HG03097 (cell line): ENCODE results near the gene CHTF8.
A peak's percentile ranks its signal among the peaks of the same experiment; 100 is the strongest.
"Not testable (repeated sequence)": the region's sequence is repeated elsewhere in the genome, so short reads cannot be mapped to it uniquely, and the experiment has no call there.

ENCODE experiments used
- ATAC-seq: cut with Tn5 transposase; IDR thresholded peaks from one replicate; pipeline ENCODE4 v1.9.1; 2021; ENCODE audit not compliant: unreplicated experiment, low FRiP score

Gene CHTF8, protein sequence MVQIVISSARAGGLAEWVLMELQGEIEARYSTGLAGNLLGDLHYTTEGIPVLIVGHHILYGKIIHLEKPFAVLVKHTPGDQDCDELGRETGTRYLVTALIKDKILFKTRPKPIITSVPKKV

DNA sequence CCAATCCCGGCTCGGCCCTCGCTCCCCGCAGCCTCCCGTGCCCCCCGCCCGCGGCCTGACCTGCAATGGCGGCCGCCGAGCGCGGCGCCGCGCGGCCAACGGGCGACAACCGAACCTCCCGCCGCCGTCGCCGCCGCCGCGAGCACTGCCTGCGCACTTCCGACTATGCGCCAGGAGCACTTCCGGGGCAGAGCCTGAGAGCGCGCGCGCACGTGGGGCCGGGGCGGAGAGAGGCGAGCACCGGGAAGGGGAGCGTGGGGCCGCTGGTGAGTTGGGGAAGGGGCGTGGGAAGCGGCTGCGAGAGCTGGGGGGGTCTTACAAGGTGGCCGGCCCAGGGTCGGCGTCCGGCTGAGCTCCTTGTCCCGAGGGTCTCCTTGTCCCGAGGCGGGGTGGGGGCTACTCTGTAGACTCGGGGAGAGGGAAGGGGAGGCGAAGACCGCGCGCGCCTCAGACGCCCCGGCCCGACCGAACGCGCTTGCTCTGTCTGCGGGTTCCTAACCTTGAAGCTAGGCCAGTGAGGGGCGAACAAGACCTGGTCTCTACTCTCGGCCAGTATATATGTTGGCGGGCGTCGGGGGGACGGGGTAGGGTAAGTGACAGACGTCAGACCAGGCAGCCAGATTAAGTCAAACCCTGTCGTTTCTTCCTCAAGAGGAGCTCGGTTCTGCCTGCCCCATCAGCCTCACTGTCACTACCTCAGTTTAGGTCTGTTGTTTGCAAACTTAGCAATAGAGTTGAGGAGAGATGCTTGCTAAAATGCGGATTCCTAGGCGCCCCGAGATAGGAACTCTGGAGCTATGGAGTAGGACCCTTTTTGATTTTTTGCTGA, at the start of gene CHTF8, which contains the start of gene UTP4:
CHTF8 (minus strand) TSS at position 165 of the 829 bp plus-strand sequence. CDS start 11,130 bp downstream, outside the sequence.
UTP4 (plus strand) TSS at position 226 of the 829 bp plus-strand sequence. CDS start 811 bp downstream, outside the sequence.
- peak; percentile 82 for ATAC-seq

DNA sequence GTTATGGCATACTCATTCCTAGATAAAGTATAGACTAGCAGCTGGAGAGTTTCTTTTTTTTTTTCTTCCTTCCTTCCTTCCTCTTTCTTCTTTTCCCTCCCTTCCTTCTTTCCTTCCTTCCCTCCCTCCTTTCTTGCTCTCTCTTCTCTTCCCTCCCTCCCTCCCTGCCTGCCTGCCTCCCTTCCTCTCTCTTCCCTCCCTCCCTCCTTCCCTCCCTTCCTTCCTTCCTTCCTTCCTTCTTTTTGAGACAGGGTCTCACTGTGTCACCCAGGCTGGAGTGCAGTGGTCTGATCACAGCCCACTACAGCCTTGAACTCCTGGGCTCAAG, 47.6 kb upstream of the CHTF8 start:
- ATAC-seq, result no peak

DNA sequence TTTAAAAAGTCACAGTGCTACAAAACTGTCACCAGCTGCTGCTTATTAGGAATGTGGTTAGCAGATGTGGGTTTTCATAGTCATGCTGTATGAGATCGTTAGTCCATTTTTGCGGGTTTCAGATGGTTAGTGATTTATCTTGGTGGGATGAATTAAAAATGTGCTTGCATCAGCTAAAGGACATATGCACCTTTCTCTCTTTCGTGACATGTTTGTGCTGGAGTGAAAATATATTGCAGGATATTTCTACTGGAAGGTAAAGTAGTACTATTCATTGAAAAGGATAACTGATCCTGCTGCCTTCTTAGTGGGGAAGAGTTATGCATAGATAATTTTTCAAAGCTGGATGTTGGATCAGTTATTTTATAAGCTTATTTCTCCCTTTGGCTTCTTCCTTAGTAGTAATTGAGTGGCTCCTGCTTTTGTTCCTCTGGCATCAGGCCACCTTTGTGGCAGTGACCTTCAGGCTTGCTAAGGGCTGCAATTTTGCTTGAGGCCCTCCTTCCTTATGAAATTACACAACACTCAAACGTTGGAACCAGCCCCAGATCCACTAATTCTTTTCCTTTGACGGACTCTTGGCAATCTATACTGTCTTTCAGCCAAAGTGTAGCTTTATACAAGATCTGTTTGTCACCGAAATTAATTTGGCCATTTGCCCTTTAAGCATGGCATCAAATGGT, 47.1 kb upstream of the CHTF8 start:
- ATAC-seq, result no peak

DNA sequence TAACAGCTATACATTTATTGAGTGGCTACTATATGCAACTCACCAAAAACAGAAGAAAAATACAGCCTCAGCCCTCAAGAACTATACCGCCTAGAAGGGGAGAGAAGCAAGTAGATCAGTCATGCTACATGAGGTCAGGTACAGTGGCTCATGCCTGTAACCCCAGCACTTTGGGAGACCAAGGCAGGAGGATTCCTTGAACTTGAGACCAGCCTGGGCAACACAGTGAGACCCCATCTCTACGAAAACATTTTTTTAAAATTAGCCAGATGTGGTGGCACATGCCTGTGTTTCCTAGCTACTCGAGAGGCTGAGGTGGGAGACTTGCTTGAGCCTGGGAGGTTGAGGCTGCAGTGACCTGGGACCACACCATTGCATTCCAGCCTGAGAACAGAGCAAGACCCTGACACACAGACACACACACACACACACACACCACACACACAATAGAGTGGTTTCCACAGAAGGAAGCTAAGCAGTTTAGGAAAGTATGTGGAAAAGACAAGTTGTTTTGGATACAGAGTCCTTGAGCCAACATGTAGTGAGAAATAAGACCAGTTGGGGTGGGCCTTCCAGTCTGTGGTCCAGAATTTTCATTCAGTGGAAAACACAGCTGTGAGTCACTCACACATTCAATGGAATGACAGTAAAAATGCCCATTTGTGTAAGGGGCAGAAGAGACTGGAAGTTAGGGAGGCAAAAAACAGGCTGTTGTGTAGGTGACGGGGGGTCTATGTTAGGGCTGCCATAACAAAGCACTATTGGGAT, 43.8 kb upstream of the CHTF8 start:
- ATAC-seq, result no peak

DNA sequence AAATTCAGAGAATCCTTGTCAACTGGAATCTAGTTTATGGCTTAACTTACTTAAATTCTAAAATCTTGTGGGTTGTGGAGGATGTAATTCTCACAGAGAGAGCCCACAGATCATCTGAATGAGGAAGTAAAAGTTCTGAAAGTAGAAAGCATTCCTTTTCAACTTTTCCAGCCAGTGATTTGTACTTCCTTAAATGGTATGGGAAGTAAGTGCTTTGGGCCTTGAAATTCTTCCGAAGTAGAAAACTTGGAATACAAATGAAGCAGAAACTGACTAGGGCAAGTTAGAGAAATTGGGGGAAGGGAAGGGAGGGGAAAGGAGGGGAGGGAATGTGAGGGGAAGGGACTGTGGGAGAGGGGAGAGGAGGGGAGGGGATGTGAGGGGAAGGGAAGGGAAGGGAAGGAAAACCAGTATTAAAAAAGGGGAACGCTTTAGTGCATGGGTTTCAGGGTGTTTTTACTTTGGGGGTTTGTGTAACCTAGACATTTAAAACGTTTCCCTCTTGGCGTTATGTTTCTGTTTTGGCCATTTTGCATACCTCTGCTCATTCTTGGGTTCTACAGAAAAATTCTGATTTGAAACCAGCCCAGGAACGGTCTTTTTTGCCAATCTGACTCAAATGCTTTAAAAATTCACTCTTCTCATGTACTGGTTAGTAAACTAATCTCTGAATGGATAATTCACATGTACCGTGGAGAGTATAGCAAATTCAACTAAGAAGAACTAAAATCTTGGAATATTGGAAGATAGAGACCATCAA, 39.1 kb upstream of the CHTF8 start:
- no peak for ATAC-seq

DNA sequence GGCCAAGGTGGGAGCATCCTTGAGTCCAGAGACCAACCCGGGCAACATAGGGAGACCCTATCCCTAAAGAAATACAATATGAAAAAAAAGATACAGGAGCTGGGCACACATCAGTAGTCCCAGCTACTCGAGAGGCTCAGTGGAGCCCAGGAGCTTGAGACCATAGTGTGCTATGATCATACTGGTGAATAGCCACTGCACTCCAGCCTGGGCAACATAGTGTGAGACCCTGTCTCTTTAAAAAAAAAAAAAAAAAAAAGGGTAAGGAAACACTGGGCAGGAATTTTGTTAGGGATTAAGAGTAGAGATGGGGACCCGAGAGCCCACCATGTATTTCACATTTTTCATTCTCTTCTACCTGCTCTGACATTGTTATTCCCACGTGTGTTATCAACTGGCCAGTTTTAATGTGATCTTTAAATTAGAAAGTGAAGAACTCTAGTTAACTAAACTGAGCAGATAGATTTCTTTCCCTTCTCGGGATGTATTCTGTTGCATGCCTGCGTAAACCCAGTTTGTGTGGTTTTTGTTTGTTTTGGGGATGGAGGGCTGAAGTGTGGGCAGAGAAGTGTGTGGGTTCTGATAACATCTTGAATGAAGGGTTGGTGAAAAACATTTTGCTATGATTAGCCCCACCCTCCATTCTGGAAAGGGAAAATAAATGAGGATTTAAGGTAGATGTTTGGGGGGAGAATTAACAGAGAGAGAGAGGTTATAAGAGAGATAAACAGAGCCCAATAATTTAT, 37.4 kb upstream of the CHTF8 start:
- no peak for ATAC-seq

DNA sequence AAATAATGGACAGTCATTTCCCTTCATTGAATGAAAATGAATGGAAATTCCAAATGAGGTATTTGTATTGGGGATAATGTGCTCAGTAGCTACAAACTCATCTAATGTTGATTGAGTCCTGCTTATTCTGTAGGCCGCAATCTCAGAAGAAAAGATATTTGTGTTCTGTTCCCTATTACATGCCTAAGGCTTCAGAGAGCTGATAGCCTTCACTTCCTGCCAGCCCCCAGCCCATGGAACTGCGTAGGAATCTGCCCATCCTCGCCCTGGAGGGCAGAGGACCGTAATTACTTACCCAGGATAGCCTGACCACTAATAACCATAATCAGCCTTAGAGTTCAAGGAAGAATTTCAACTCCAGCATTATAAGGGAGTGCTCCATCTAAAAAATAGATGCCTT, 36.7 kb upstream of the CHTF8 start:
- ATAC-seq, result no peak

DNA sequence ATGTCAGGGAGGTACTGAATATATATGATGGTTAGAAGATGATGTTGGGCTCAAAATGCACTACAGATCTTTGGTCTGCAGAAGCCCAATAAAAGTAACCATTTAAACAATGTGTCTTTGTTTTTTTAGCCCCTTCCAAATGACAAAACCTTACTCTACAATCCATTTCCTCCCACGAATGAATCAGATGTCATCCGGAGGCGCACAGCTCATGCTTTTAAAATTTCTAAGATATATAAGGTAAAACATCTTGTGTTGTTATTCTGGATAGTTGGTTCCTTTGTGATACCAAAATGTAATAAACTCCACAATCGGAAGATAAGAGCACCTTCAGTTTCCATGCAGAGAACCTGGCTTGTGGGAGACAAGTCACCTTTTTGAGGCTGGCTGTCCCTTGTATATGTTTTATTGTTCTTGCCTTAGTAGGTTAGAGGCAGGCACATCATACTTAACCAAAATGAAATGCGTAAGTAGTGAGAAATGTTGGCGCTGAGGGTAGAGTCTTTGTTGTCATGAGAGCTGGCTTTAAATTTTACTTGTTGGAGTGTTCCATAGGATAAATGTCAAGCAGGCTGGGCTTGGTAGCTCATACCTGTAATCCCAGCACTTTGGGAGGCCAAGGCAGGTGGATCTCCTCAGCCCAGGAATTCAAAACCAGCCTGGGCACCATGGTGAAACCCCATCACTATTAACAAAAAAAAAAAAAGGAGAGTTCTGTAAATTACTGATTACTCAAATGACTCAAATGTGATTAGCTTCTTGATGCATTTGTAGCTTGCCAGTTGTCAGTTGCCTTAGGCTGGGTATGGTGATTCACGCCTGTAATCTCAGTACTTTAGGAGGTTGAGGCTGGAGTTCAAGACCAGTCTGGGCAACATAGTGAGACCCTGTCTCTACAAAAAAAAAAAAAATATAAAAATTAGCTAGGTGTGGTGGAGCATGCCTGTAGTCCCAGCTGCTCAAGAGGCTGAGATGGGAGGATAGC, 34.9 kb upstream of the CHTF8 start:
- ATAC-seq, result no peak

DNA sequence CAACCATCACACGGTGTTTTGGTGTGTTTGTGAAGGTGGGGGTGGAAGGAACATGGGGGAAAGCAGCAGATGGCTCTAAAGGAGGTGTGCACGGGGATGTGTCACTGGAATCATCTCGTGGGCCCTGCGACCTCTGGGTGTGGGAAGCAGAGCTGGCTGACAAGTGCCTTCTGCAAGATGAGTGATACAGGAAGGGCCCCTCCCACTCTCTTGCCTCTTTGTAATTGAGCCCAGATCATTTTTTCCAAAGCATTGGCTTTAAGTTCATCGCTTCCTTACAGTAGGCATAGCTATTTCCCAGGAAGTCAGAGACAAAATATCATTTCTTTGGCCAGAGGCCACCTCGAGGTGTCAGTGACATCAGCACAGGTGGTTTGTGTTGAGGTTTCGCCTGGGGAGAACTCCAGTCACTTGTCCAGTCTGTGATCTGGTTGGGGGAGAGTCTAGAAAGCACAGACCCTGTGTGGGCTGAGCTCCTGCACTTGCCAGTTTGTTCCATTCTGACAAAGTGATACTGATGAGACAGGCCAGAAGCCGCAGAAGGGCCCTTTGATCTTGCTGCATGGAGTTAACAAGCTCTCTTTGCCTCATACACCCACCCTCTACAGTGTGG, 33.9 kb upstream of the CHTF8 start:
- ATAC-seq, result no peak

DNA sequence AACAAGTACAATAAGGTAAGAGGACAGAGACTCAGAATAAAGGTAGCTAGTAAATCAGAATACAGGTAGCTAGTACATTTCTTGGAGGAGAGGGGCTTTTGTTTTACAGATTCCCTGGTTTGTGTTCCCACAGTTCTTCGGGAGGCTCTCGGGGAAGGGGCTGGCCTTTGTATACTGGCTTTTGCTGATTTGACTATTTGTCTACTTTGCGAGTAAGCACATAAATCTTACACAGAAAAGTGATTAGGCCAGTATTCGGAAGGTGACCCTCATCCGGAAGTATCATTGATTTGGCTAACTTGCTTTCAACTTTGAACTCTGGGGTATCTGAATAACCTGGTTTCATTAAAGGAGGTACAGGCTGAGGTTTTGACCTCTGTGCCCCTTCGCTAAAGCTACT, 33.2 kb upstream of the CHTF8 start:
- ATAC-seq, result no peak

DNA sequence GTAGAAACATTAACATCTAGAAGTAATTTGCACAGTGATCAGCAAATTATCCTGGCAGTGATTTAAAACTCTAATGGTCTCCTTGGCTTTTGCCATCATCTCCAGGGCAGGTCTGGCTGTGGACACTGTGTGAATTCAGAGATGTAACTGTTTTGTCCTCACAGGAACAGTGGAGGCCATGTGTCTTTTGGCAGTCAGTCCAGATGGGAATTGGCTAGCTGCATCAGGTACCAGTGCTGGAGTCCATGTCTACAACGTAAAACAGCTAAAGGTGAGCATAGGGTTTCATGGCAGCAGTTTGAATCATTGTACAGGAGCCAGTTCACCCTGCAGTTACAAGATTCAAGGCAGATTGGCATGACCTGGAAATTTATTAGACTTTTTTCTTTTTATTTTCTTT, 27.8 kb upstream of the CHTF8 start:
- no peak for ATAC-seq

DNA sequence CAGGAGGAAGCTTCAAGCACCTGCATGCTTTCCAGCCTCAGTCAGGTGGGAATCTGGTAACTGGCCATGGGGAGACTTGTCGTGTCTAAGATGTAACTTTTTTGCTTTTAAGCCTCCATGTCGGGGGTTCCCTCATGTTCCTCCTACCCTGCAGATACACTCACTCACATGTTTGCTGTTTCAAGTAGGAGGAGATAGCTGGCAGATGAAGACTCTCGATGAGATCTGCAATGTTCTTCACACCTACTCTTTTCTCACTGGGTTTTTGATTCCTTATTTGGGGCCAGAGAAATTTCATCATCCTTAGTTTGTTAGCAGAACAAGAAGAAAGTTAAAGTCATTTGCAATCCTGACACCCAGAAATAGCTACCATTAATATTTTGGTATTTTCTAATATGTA, 24.8 kb upstream of the CHTF8 start:
- no peak for ATAC-seq

DNA sequence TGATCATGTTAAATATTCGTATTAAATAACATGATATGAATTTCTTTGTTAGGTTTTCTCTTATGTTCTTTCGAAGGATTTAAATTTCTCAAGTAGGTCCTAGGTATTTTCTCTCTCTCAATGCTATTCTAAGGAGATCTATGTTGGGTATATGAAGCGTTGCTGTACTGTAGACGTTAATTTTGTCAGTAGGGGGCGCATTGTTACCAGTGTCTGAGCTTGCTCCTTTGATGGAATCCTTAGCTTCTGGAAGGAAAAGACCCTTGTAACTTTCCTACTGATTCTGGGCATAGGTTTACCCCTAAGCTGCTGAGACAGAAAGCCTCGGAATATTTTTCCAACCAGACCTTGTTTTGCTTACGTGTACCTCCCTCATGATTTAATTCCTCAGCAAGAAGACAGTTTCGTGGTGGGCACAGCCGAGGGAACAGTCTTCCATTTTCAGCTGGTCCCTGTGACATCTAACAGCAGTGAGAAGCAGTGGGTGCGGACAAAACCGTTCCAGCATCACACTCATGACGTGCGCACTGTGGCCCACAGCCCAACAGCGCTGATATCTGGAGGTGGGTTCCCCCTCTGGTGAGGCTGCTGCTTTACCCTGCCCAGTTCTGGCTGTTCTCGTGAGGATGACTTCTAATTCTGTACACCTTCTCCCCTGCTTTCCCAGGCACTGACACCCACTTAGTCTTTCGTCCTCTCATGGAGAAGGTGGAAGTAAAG, 17.9 kb upstream of the CHTF8 start:
- ATAC-seq, result no peak

DNA sequence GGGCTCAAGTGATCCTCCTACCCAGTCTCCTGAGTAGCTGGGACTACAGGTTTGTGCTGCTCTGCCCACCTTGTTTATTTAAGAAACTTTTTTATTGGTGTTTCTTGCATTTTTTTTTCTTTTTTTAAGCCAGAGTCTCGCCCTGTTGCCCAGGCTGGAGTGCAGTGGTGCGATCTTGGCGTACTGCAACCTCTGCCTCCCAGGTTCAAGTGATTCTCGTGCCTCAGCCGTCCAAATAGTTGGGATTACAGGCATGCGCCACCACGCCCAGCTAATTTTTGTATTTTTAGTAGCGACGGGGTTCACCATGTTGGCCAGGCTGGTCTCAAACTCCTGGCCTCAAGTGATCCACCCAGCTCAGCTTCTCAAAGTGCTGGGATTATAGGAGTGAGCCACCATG, 17.2 kb upstream of the CHTF8 start:
- not testable (repeated sequence) for ATAC-seq

DNA sequence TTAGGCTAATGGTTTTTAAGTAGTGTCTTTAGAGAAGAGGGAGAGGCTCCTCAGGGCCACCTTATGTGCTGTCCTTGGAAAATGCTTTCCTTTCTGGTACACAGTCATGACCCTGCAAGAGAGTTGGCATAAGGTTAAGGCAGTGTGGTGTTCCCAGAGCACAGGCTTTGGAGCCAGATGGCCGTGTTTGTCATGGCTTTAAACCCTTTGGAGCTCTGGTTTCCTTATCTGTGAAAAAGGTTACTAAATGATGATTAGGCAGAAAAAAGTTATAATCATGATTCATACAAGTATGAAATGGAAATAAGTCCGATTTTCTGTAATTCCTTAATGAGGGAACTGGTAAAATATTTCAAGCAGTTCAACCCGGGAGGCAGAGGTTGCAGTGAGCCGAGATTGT, 13.3 kb upstream of the CHTF8 start:
- no peak for ATAC-seq

DNA sequence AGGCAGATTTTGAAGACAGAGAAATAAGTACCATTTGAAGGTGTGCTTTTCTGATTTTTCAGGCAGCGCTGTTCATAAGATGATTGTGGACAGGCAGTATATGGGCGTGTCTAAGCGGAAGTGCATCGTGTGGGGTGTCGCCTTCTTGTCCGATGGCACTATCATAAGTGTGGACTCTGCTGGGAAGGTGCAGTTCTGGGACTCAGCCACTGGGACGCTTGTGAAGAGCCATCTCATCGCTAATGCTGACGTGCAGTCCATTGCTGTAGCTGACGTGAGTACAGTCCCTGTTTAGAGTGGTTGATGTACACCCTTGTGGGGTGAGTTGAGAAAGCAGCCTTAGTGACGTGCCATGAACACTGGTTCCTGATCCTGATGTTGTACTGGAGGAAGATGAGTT, 10.7 kb upstream of the CHTF8 start:
- ATAC-seq, result no peak

DNA sequence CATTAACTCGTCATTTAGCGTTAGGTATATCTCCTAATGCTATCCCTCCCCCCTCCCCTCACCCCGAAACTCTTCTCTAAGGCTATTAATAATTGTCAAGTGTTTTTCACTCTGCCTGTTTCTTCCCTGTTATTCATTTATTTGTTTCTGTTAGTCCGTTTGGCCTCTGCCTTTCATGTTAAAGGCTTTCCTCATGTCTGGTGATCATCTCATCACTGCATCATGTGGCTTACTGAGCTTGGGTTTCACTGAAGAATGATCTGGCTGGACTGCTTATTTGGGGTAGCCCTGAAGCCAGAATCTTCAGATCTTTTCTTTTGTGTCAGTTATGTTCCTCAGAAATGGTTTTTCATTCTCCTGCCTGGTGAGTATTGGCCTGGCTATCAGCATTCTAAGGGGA, 9.5 kb upstream of the CHTF8 start:
- ATAC-seq, result no peak
